DMS53 treated with DMSO at 0.1 percent for 48 hours (cell line): ENCODE measurements around the gene IP6K1.
"Not testable (repeated sequence)": the region's sequence is repeated elsewhere in the genome, so short reads cannot be mapped to it uniquely, and the experiment has no call there.

Experiments used
- DNase-seq: peaks from one replicate; lab custom pipeline; 2025; ENCODE audit not compliant: unreplicated experiment; lab: John Stamatoyannopoulos, UW

The IP6K1 gene

GRCh38 chr3:49786357-49787181 is at the start of gene IP6K1:
Gene IP6K1 (minus strand): TSS chr3:49786542. CDS start chr3:49748040, 38,502 bp downstream.
- DNase-seq, result peak; percentile 81

- no peak for DNase-seq
Measured at GRCh38 chr3:49831341-49831740, 45.0 kb upstream of the IP6K1 start.

GRCh38 chr3:49826016-49826415 is 39.7 kb upstream of the IP6K1 start:
- DNase-seq, result no peak

- not testable (repeated sequence) for DNase-seq
Measured at GRCh38 chr3:49823131-49823530, 36.8 kb upstream of the IP6K1 start.

- no peak for DNase-seq
Measured at GRCh38 chr3:49813497-49814174, 27.3 kb upstream of the IP6K1 start, which contains the start of gene UBA7. Gene UBA7 (minus strand): TSS chr3:49813953. CDS start chr3:49813787, 166 bp downstream.

- DNase-seq, result no peak
Measured at GRCh38 chr3:49812916-49813496, 26.7 kb upstream of the IP6K1 start.

- DNase-seq, result no peak
Measured at GRCh38 chr3:49807431-49808114, 21.2 kb upstream of the IP6K1 start.

- no peak for DNase-seq
Measured at GRCh38 chr3:49806850-49807249, 20.5 kb upstream of the IP6K1 start.

GRCh38 chr3:49805897-49806701 is 19.8 kb upstream of the IP6K1 start:
- DNase-seq, result no peak

GRCh38 chr3:49805367-49805782 is 19.0 kb upstream of the IP6K1 start:
- DNase-seq, result peak; percentile 21

GRCh38 chr3:49804141-49805041 is 18.0 kb upstream of the IP6K1 start:
- no peak for DNase-seq

GRCh38 chr3:49803465-49804140 is 17.3 kb upstream of the IP6K1 start:
- DNase-seq, result no peak

GRCh38 chr3:49802719-49803464 is 16.6 kb upstream of the IP6K1 start, which contains the start of gene INKA1:
Gene INKA1 (plus strand): TSS chr3:49803261. CDS start chr3:49803393, 132 bp downstream.
- peak; percentile 3 for DNase-seq

GRCh38 chr3:49801160-49801559 is 14.8 kb upstream of the IP6K1 start:
- no peak for DNase-seq

- no peak for DNase-seq
Measured at GRCh38 chr3:49799761-49800160, 13.4 kb upstream of the IP6K1 start, which contains the start of gene CDHR4. Gene CDHR4 (minus strand): TSS chr3:49799873. CDS start chr3:49799812, 61 bp downstream.

- DNase-seq, result no peak
Measured at GRCh38 chr3:49799105-49799504, 12.8 kb upstream of the IP6K1 start.

- no peak for DNase-seq
Measured at GRCh38 chr3:49794926-49795905, 8.9 kb upstream of the IP6K1 start.
